Endothelial cell of umbilical vein (primary cell): Measurements from ENCODE around the gene YARS2. TPM values are rescaled to one million over a fixed set of nuclear protein-coding genes. Genes with fewer than 3 reads are reported as not detected.

ENCODE experiments used
- BruUV-seq: library from RNA; stranded (reverse); fragments of 400-500 nt; replicated peaks from 2 replicates; lab custom pipeline; 2021; lab: Mats Ljungman, UMichigan
- CTCF ChIA-PET: fragments of 300-600, 350-600 bp; sonication (Branson Sonifier 250); formaldehyde crosslinking; loops from one replicate; lab custom pipeline; 2021; ENCODE audit warnings: antibody characterized with exemption, inconsistent platforms; lab: Charles Lee
- POLR2A ChIA-PET: fragments of 300-600, 350-600 bp; sonication (Branson Sonifier 250); formaldehyde crosslinking; loops from one replicate; lab custom pipeline; 2021; ENCODE audit warnings: antibody characterized with exemption, inconsistent platforms; lab: Charles Lee
- DNase-seq: peaks from one replicate; pipeline ENCODE4 v3.0.0-alpha.2; 2011; ENCODE audit warnings: low read depth, low spot score
- FAIRE-seq: peaks from 2 replicates; lab custom pipeline; 2011; peaks lifted over from hg19 to GRCh38; lab: Jason Lieb, UNC
- H2AFZ ChIP-seq: 2 replicates; pipeline ENCODE4 v1.6.0; 2012; ENCODE audit warnings: low read depth, low read length, control low read depth, inconsistent platforms
- H3K27ac ChIP-seq: 2 replicates; pipeline ENCODE4 v1.5.1; 2011; ENCODE audit warnings: low read depth, mild to moderate bottlenecking, control low read depth, low read length, moderate library complexity; ENCODE audit not compliant: insufficient read depth
- H3K27me3 ChIP-seq, 2 experiments: 2 replicates each; pipeline versions ENCODE4 v1.6.0 to v1.6.1; 2011; ENCODE audit warnings: low read length in 2 of 2, mixed read lengths in 1 of 2; ENCODE audit not compliant: control insufficient read depth in 2 of 2, insufficient read depth in 2 of 2
- H3K36me3 ChIP-seq, 2 experiments: 2 replicates in 1 of 2; 3 replicates in 1 of 2; pipeline ENCODE4 v1.5.1; 2011; ENCODE audit warnings: low read length in 2 of 2, mild to moderate bottlenecking in 1 of 2, moderate library complexity in 1 of 2; ENCODE audit not compliant: control insufficient read depth in 2 of 2, insufficient read depth in 2 of 2; ENCODE audit errors: extremely low read depth in 1 of 2
- H3K4me1 ChIP-seq: 3 replicates; pipeline ENCODE4 v1.5.1; 2011; ENCODE audit warnings: mild to moderate bottlenecking, low read length; ENCODE audit not compliant: control insufficient read depth, insufficient read depth; ENCODE audit errors: extremely low read depth
- H3K4me2 ChIP-seq: 2 replicates; pipeline ENCODE4 v1.6.1; 2011; ENCODE audit warnings: low read length, control low read depth, mixed read lengths; ENCODE audit not compliant: insufficient read depth
- H3K4me3 ChIP-seq, 3 experiments: fragments of 200-600 bp in 1 of 3; sonication (generic), shearing (Covaris generic) in 1 of 3; replicated peaks in 1 of 3; 2 replicates each; pipeline ENCODE4 v1.5.1; 2011 to 2016; ENCODE audit warnings: control low read depth in 3 of 3, low read length in 3 of 3, mild to moderate bottlenecking in 2 of 3, inconsistent platforms in 1 of 3, low read depth in 1 of 3, moderate library complexity in 1 of 3; ENCODE audit not compliant: insufficient read depth in 1 of 3
- H3K79me2 ChIP-seq: 2 replicates; pipeline ENCODE4 v1.6.0; 2012; ENCODE audit warnings: low read length, inconsistent platforms; ENCODE audit not compliant: control insufficient read depth, insufficient read depth
- H3K9ac ChIP-seq: replicated peaks from 2 replicates; pipeline ENCODE3; 2011; ENCODE audit warnings: low read length, control low read depth; ENCODE audit not compliant: insufficient read depth; ENCODE audit errors: extremely low read depth
- H3K9me1 ChIP-seq: replicated peaks from 3 replicates; pipeline ENCODE4 v1.6.0; 2011; ENCODE audit warnings: mild to moderate bottlenecking, low read length; ENCODE audit not compliant: control insufficient read depth, insufficient read depth; ENCODE audit errors: extremely low read depth
- H3K9me3 ChIP-seq: replicated peaks from 2 replicates; pipeline ENCODE4 v1.5.1; 2012; ENCODE audit warnings: low read length, inconsistent platforms; ENCODE audit not compliant: control insufficient read depth, insufficient read depth
- H4K20me1 ChIP-seq: replicated peaks from 2 replicates; pipeline ENCODE3; 2011; ENCODE audit warnings: mild to moderate bottlenecking, low read length; ENCODE audit not compliant: control insufficient read depth, insufficient read depth; ENCODE audit errors: extremely low read depth
- CTCF ChIP-seq, 2 donors: IDR thresholded peaks; 1 replicate in 1 of 2; 2 replicates in 1 of 2; pipeline ENCODE4 v1.5.1; 2011; ENCODE audit warnings: low read length in 2 of 2, mild to moderate bottlenecking in 2 of 2, moderate library complexity in 2 of 2, control low read depth in 1 of 2, inconsistent platforms in 1 of 2, low read depth in 1 of 2; ENCODE audit not compliant: insufficient read depth in 1 of 2; ENCODE audit errors: extremely low read depth in 1 of 2
- EZH2 ChIP-seq: IDR thresholded peaks from 2 replicates; pipeline ENCODE4 v1.6.1; 2012; ENCODE audit warnings: borderline replicate concordance, low read depth, mild to moderate bottlenecking, moderate library complexity, low read length, inconsistent platforms; ENCODE audit not compliant: severe bottlenecking
- FOS ChIP-seq: IDR thresholded peaks from 2 replicates; pipeline ENCODE4 v1.6.1; 2011; ENCODE audit warnings: mild to moderate bottlenecking, low read length, moderate library complexity, borderline replicate concordance; ENCODE audit not compliant: insufficient read depth
- JUN ChIP-seq: IDR thresholded peaks from 2 replicates; pipeline ENCODE4 v1.6.1; 2011; ENCODE audit warnings: borderline replicate concordance, low read depth; ENCODE audit not compliant: insufficient read length, insufficient read depth
- MAX ChIP-seq: IDR thresholded peaks from 2 replicates; pipeline ENCODE4 v1.6.1; 2011; ENCODE audit not compliant: insufficient read depth, insufficient read length
- MYC ChIP-seq: IDR thresholded peaks from one replicate; pipeline ENCODE4 v1.6.1; 2011; ENCODE audit warnings: mild to moderate bottlenecking, low read depth, low read length
- POLR2A ChIP-seq: IDR thresholded peaks from 2 replicates; pipeline ENCODE4 v1.6.1; 2012; ENCODE audit warnings: low read depth, mild to moderate bottlenecking, control low read depth, low read length
- POLR2AphosphoS5 ChIP-seq: IDR thresholded peaks from 2 replicates; pipeline ENCODE4 v1.6.1; 2012; ENCODE audit warnings: low read depth, mild to moderate bottlenecking, control low read depth, low read length, moderate library complexity; ENCODE audit not compliant: insufficient read depth
- dilution Hi-C: fragments of 300-500 bp; cut with MboI; formaldehyde crosslinking; loops from one replicate; pipeline ENCODE4 v1.15.0; 2019; ENCODE audit warnings: low sequenced_read_pairs; ENCODE audit not compliant: extremely low pct_ligation_motif_present
- intact Hi-C: fragments of 100-400 bp; cut with micrococcal nuclease; formaldehyde crosslinking; loops from one replicate; pipeline ENCODE4 v1.10.0; 2022
- polyA plus RNA-seq, 4 experiments: library from polyadenylated mRNA; depleted of rRNA in 3 of 4; stranded (reverse) in 3 of 4; unstranded in 1 of 4; fragments of >200 nt; gene quantifications; 2 replicates each; pipeline versions ENCODE4 v1.2.1 to v1.2.3, GENCODE V29; 2011 to 2012; ENCODE audit warnings: missing spikeins in 1 of 4
- total RNA-seq: library from RNA; stranded (reverse); gene quantifications from 2 replicates; pipeline ENCODE4 v1.2.3, GENCODE V29; 2021

The YARS2 gene
- total and polyA plus RNA-seq, 2 donors (not counting 3 experiments of a cell fraction or from before 2014, with no cell fraction given) = 24.6 to 26.8 TPM

GRCh38 chr12:32708926-32709325 lies 46.8 kb downstream of the YARS2 start:
- no peaks in the 10 kb centered on the region for H3K9me3 ChIP-seq
- DNase-seq (no peak), FAIRE-seq (no peak)
- POLR2A ChIA-PET = no interaction called here
- H3K27me3 ChIP-seq = no peaks in the 10 kb centered on the region
- H3K36me3 ChIP-seq = peaks cover 4 to 19% of the 10 kb centered on the region in 2 experiments
- no peak overlapping the region for H3K27ac ChIP-seq
- H3K4me1 ChIP-seq = no peaks in the 10 kb centered on the region
- no peak overlapping the region for H3K9ac ChIP-seq
- peaks cover 2% of the 10 kb centered on the region for H3K79me2 ChIP-seq
- intact Hi-C loops = no loop called here
- CTCF ChIA-PET = interaction anchor here (1.5 to 2.6 kb wide), 3 partner anchors 15 to 1056 kb away, joined by 4 to 7 read pairs (median 7); no protein-coding TSS in a partner anchor
- dilution Hi-C loops = no loop called here
- H4K20me1 ChIP-seq = no peaks in the 10 kb centered on the region
- H3K9me1 ChIP-seq = no peaks in the 10 kb centered on the region
- TF ChIP-seq CTCF (IDR thresholded peaks at IDR 0.05; ENCODE audit: extremely low read depth in 1 of 2, insufficient read depth in 1 of 2, low read depth in 1 of 2, low read length in 2 of 2) (no peak), MAX (no peak), POLR2A (no peak), JUN (no peak)
- no peak overlapping the region for H2AFZ ChIP-seq
- H3K4me3 ChIP-seq = no peak overlapping the region
- no TSS peak for BruUV-seq
- no peak overlapping the region for H3K4me2 ChIP-seq

GRCh38 chr12:32706335-32707024 lies 49.2 kb downstream of the YARS2 start:
- no peak overlapping the region for H3K4me3 ChIP-seq
- no peaks in the 10 kb centered on the region for H3K9me1 ChIP-seq
- intact Hi-C loops (no loop called here), dilution Hi-C loops (no loop called here)
- H3K79me2 ChIP-seq = peaks cover 2% of the 10 kb centered on the region
- H3K4me1 ChIP-seq = no peaks in the 10 kb centered on the region
- TF ChIP-seq EZH2 = no peak
- TF ChIP-seq JUN = no peak
- TF ChIP-seq POLR2AphosphoS5 = no peak
- no peak for TF ChIP-seq FOS
- no peak for TF ChIP-seq CTCF (IDR thresholded peaks at IDR 0.05; ENCODE audit: extremely low read depth in 1 of 2, insufficient read depth in 1 of 2, low read depth in 1 of 2, low read length in 2 of 2)
- TF ChIP-seq MYC = no peak
- TF ChIP-seq MAX = no peak
- no TSS peak for BruUV-seq
- peaks cover 1 to 9% of the 10 kb centered on the region in 2 experiments for H3K36me3 ChIP-seq
- H3K27ac ChIP-seq = no peak overlapping the region
- ChIA-PET POLR2A (no interaction called here), CTCF (interaction anchor here (0.7 to 2.6 kb wide), 3 partner anchors 17 to 1315 kb away, joined by 3 to 7 read pairs (median 4); no protein-coding TSS in a partner anchor)
- H3K4me2 ChIP-seq = no peak overlapping the region
- no peaks in the 10 kb centered on the region for H4K20me1 ChIP-seq
- no peak overlapping the region for H2AFZ ChIP-seq
- no peaks in the 10 kb centered on the region for H3K27me3 ChIP-seq
- FAIRE-seq = no peak
- no peak overlapping the region for H3K9ac ChIP-seq
- H3K9me3 ChIP-seq = no peaks in the 10 kb centered on the region
- DNase-seq = no peak
